Lower leg skin (tissue), 4 donors: ENCODE data around the gene NAGS. TPM values are rescaled to one million over a fixed set of nuclear protein-coding genes. Genes with fewer than 3 reads are reported as not detected.

ENCODE experiments used
- DNase-seq, 2 donors: peaks; one replicate each; pipeline ENCODE4 v3.0.0-alpha.2; 2019; ENCODE audit warnings: low spot score in 2 of 2
- H3K4me3 ChIP-seq: fragments of 200-600 bp; sonication (generic); 2 replicates; pipeline ENCODE4 v1.5.1; 2017; ENCODE audit warnings: mild to moderate bottlenecking, low read depth; ENCODE audit not compliant: poor library complexity, severe bottlenecking
- CTCF ChIP-seq, 3 donors: fragments of 450-650 bp; IDR thresholded peaks; one replicate each; pipeline ENCODE4 v1.5.1; 2016; ENCODE audit warnings: antibody characterized with exemption in 3 of 3, mild to moderate bottlenecking in 3 of 3, moderate library complexity in 2 of 3
- POLR2A ChIP-seq, 2 donors: fragments of 450-650 bp; IDR thresholded peaks; one replicate each; pipeline ENCODE4 v1.6.1; 2016 to 2017; ENCODE audit warnings: antibody characterized with exemption in 2 of 2, mild to moderate bottlenecking in 1 of 2, moderate library complexity in 1 of 2
- WGBS, 2 donors: methylation state at CpG; one replicate each; pipeline ENCODE4 v1.1.5; 2018; 5-methylcytosine and 5-hydroxymethylcytosine counted together
- intact Hi-C: fragments of 100-400 bp; cut with DNase I; formaldehyde crosslinking; loops from one replicate; pipeline ENCODE4 v1.15.0; 2023; ENCODE audit warnings: low total_unique reads
- total RNA-seq, 4 donors: library from RNA; depleted of rRNA; stranded (reverse); fragments of >200 nt; gene quantifications; one replicate each; pipeline ENCODE4 v1.1.0, GENCODE V29; 2016

Gene NAGS
- total RNA-seq, 4 donors from 2014 or later, result 3.2 to 4.9 (median 3.6) TPM

- WGBS, 2 donors, result 72 to 86% methylated on average over 2 of the region's 2 CpGs
- no peak for TF ChIP-seq POLR2A (IDR thresholded peaks at IDR 0.05)
- TF ChIP-seq CTCF (IDR thresholded peaks at IDR 0.05), result no peak
- no peak overlapping the region for H3K4me3 ChIP-seq
- no peak for DNase-seq
- intact Hi-C loops, result no loop called here
These were observed 22.3 kb upstream of the NAGS start for GRCh38 chr17:43982171-43982570.

DNA sequence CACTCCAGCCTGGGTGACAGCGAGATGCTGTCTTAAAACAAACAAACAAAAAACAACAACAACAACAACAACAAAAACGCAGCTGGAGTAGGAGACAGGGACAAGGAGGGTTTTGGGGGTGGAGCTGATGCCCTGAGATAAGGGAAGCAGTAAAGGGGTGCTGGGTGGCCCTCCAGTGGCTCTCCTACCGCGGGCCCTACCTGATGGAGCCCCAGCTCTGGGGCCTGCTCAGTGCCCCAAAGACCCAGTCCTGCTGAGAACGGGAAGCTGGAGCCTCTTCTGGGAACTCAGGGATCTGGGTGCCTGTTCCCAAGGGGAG lies 21.3 kb upstream of the NAGS start:
- no peak for DNase-seq
- TF ChIP-seq CTCF (IDR thresholded peaks at IDR 0.05) (no peak), POLR2A (IDR thresholded peaks at IDR 0.05) (no peak)
- 34 to 46% methylated on average over 4 to 5 of the region's 5 CpGs for WGBS, 2 donors
- intact Hi-C loops, result no loop called here
- no peak overlapping the region for H3K4me3 ChIP-seq

- 3 to 7% methylated on average over 19 to 40 of the region's 78 CpGs for WGBS, 2 donors
- TF ChIP-seq CTCF (IDR thresholded peaks at IDR 0.05), result no peak
- TF ChIP-seq POLR2A (IDR thresholded peaks at IDR 0.05), result no peak
- H3K4me3 ChIP-seq, result peak overlapping the region; percentile 3
- intact Hi-C loops, result no loop called here
- DNase-seq, result no peak
These were observed 20.7 kb upstream of the NAGS start for GRCh38 chr17:43983515-43984411.

DNA sequence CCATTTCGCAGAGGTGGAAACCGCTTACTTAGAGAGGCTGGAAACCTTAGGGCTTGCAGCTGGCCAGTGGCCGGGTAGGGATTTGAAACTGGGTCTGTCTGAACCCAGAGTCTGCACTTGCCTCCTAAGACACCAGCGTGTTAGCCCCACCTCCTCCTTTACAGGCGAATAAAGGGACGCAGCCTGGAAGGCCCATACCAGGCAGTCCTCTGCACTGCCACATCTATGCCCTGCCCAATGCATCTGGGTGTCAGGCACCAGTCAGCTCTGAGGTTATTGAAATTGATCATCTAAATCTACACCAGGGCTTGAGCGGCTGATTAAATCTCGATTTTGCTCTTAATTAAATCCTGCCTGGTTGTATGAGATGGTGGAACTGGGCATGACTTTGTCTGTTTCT lies 19.9 kb upstream of the NAGS start:
- 71 to 85% methylated on average over 8 of the region's 8 CpGs for WGBS, 2 donors
- no peak for DNase-seq
- no peak overlapping the region for H3K4me3 ChIP-seq
- no peak for TF ChIP-seq CTCF (IDR thresholded peaks at IDR 0.05)
- no peak for TF ChIP-seq POLR2A (IDR thresholded peaks at IDR 0.05)
- intact Hi-C loops, result no loop called here

DNA sequence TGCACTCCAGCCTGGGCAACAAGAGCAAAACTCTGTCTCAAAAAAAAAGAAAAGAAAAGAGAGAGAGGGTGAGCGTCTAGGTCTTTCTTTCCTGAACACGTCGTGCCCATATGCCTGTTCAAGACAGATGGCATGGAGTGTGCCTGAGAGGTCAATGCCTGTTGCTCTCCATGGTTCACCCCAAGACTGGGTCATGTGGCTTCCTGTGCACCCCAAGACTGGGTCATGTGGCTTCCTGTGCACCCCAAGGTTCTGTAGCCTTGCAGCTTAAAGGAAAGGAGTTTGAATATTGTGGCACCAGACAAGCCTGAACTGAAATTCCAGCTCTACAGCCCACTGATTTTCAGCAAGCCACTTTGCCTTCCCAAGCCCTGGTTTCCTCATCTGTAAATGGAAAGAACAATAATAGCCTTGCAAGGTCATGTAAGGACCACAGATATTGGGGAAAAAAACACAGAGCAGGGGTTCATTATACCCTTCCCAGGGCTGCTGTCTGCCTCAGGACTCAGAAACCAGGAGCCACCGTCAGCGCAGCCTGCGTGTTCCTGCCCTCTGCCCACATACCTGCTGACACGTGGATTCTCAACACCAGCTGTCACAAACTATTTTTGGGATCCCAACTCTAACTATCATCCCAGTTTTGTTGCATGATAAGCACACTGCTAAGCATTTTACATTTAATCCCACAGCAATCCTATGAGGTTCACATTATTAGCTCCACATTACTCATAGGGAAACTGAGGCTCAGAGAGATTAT lies 18.0 kb upstream of the NAGS start:
- no peak overlapping the region for H3K4me3 ChIP-seq
- intact Hi-C loops, result no loop called here
- WGBS, 2 donors, result 76 to 85% methylated on average over 7 of the region's 7 CpGs
- TF ChIP-seq CTCF (IDR thresholded peaks at IDR 0.05), result no peak
- no peak for TF ChIP-seq POLR2A (IDR thresholded peaks at IDR 0.05)
- no peak for DNase-seq
